Mesenchymal stem cell (in vitro differentiated cells and primary cell): ENCODE results near the gene RNGTT.
A peak's percentile ranks its signal among the peaks of the same experiment; 100 is the strongest.

Experiments
- DNase-seq: peaks from one replicate; pipeline ENCODE4 v3.0.0-alpha.2; 2013
- H2AFZ ChIP-seq: one replicate; pipeline ENCODE4 v1.6.1; 2013; ENCODE audit warnings: low read depth, mild to moderate bottlenecking, control low read depth, inconsistent platforms, low read length, moderate library complexity
- H2AK5ac ChIP-seq: 2 replicates; pipeline ENCODE4 v1.6.1; 2013; ENCODE audit warnings: low read length, moderate library complexity, mild to moderate bottlenecking, inconsistent platforms; ENCODE audit not compliant: severe bottlenecking
- H2BK120ac ChIP-seq: one replicate; pipeline ENCODE4 v1.6.1; 2013; ENCODE audit warnings: low read depth, mild to moderate bottlenecking, inconsistent platforms, low read length, moderate library complexity
- H2BK12ac ChIP-seq, 2 experiments: one replicate each; pipeline ENCODE4 v1.6.1; 2013; ENCODE audit warnings: inconsistent platforms in 2 of 2, low read length in 2 of 2, mild to moderate bottlenecking in 2 of 2, moderate library complexity in 2 of 2, control low read depth in 1 of 2
- H2BK15ac ChIP-seq: one replicate; pipeline ENCODE4 v1.6.1; 2013; ENCODE audit warnings: mild to moderate bottlenecking, low read depth, inconsistent platforms; ENCODE audit not compliant: poor library complexity, severe bottlenecking
- H2BK5ac ChIP-seq: 2 replicates; pipeline ENCODE4 v1.6.1; 2013; ENCODE audit warnings: low read depth, mild to moderate bottlenecking, low read length, control low read depth, inconsistent platforms; ENCODE audit not compliant: poor library complexity, severe bottlenecking
- H3K14ac ChIP-seq, 2 experiments: one replicate each; pipeline ENCODE4 v1.6.1; 2013; ENCODE audit warnings: inconsistent platforms in 2 of 2, low read length in 2 of 2, control low read depth in 1 of 2, mild to moderate bottlenecking in 1 of 2, moderate library complexity in 1 of 2
- H3K18ac ChIP-seq, 2 experiments: one replicate each; pipeline ENCODE4 v1.6.1; 2013; ENCODE audit warnings: inconsistent platforms in 2 of 2, low read length in 2 of 2, control low read depth in 1 of 2, low read depth in 1 of 2, mild to moderate bottlenecking in 1 of 2
- H3K23ac ChIP-seq, 2 experiments: one replicate each; pipeline ENCODE4 v1.6.1; 2013; ENCODE audit warnings: inconsistent platforms in 2 of 2, low read length in 2 of 2, mild to moderate bottlenecking in 2 of 2, moderate library complexity in 2 of 2, control low read depth in 1 of 2
- H3K27ac ChIP-seq: 2 replicates; pipeline ENCODE4 v1.5.1; 2013; ENCODE audit warnings: mild to moderate bottlenecking, moderate library complexity, low read length, control low read depth, inconsistent platforms; ENCODE audit not compliant: poor library complexity, severe bottlenecking
- H3K27me3 ChIP-seq, 2 experiments: 2 replicates each; pipeline versions ENCODE4 v1.6.1 to v1.7.0; 2013; ENCODE audit warnings: low read length in 2 of 2, mild to moderate bottlenecking in 2 of 2, moderate library complexity in 2 of 2, control low read depth in 1 of 2, inconsistent platforms in 1 of 2; ENCODE audit not compliant: control insufficient read depth in 1 of 2, insufficient read depth in 1 of 2
- H3K36me3 ChIP-seq, 2 experiments: 2 replicates each; pipeline versions ENCODE4 v1.6.1 to v1.7.0; 2013; ENCODE audit warnings: low read length in 2 of 2, control low read depth in 1 of 2, inconsistent platforms in 1 of 2, low read depth in 1 of 2, mild to moderate bottlenecking in 1 of 2; ENCODE audit not compliant: insufficient read depth in 2 of 2, control insufficient read depth in 1 of 2
- H3K4ac ChIP-seq, 2 experiments: one replicate each; pipeline ENCODE4 v1.6.1; 2013; ENCODE audit warnings: inconsistent platforms in 2 of 2, low read length in 2 of 2, mild to moderate bottlenecking in 2 of 2, moderate library complexity in 2 of 2, control low read depth in 1 of 2, low read depth in 1 of 2
- H3K4me1 ChIP-seq: 2 replicates; pipeline ENCODE4 v1.6.1; 2013; ENCODE audit warnings: low read depth, low read length, control low read depth; ENCODE audit not compliant: control insufficient read depth, insufficient read depth
- H3K4me2 ChIP-seq: 2 replicates; pipeline ENCODE4 v1.6.1; 2013; ENCODE audit warnings: low read length, mild to moderate bottlenecking, inconsistent platforms; ENCODE audit not compliant: poor library complexity, severe bottlenecking
- H3K4me3 ChIP-seq, 2 experiments: 2 replicates each; pipeline versions ENCODE4 v1.5.1 to v1.7.0; 2013; ENCODE audit warnings: low read length in 2 of 2, mild to moderate bottlenecking in 2 of 2, control low read depth in 1 of 2, low read depth in 1 of 2; ENCODE audit not compliant: insufficient read depth in 1 of 2
- H3K79me1 ChIP-seq: replicated peaks from 2 replicates; pipeline ENCODE4 v1.6.1; 2013; ENCODE audit warnings: mild to moderate bottlenecking, control low read depth, low read length, inconsistent platforms; ENCODE audit not compliant: poor library complexity, severe bottlenecking
- H3K9ac ChIP-seq: 2 replicates; pipeline ENCODE4 v1.7.0; 2013; ENCODE audit warnings: mild to moderate bottlenecking, low read length, moderate library complexity
- H3K9me3 ChIP-seq: 2 replicates; pipeline ENCODE4 v1.7.0; 2013; ENCODE audit warnings: mild to moderate bottlenecking, low read length; ENCODE audit not compliant: control insufficient read depth
- H4K8ac ChIP-seq: one replicate; pipeline ENCODE4 v1.6.1; 2013; ENCODE audit warnings: inconsistent platforms, mild to moderate bottlenecking, low read length, moderate library complexity
- H4K91ac ChIP-seq: one replicate; pipeline ENCODE4 v1.6.1; 2013; ENCODE audit warnings: mild to moderate bottlenecking, low read length, inconsistent platforms
- WGBS: methylation state at CpG from one replicate; pipeline ENCODE4 v1.1.7; 2013; ENCODE audit warnings: mixed read lengths; 5-methylcytosine and 5-hydroxymethylcytosine counted together

Gene RNGTT

DNA sequence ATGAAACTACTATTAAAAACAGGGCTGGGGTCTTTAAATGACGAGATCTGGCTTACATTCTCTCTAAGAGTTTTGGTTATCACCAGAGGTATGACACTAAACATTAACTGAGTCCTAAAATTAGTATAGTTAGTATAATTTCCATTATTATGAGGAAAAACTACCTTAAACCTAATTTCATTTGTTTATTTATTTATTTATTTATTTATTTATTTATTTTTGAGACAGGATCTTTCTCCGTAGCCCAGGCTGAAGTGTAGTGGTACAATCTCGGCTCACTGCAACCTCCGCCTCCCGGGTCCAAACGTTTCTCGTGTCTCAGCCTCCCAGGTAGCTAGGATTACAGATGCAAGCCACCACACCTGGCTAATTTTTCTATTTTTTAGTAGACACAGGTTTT is 85.5 kb downstream of the RNGTT start:
- Histone ChIP-seq H3K27ac (no peak overlapping the region), H3K36me3 (no peaks in the 10 kb centered on the region), H3K9me3 (no peaks in the 10 kb centered on the region), H2AFZ (no peak overlapping the region), H3K27me3 (no peaks in the 10 kb centered on the region), H2AK5ac (no peak overlapping the region), H4K91ac (no peak overlapping the region), H2BK5ac (no peak overlapping the region), H2BK120ac (no peak overlapping the region), H4K8ac (no peak overlapping the region), H2BK15ac (no peak overlapping the region), H3K79me1 (peaks cover 10% of the 10 kb centered on the region), H3K4me2 (no peak overlapping the region), H2BK12ac (no peak overlapping the region), H3K4me3 (no peak overlapping the region), H3K4ac (no peak overlapping the region), H3K9ac (no peak overlapping the region), H3K18ac (no peak overlapping the region), H3K14ac (no peak overlapping the region), H3K4me1 (peaks cover 2% of the 10 kb centered on the region), H3K23ac (no peak overlapping the region)
- no peak for DNase-seq
- 100% methylated on average over 6 of the region's 7 CpGs for WGBS

DNA sequence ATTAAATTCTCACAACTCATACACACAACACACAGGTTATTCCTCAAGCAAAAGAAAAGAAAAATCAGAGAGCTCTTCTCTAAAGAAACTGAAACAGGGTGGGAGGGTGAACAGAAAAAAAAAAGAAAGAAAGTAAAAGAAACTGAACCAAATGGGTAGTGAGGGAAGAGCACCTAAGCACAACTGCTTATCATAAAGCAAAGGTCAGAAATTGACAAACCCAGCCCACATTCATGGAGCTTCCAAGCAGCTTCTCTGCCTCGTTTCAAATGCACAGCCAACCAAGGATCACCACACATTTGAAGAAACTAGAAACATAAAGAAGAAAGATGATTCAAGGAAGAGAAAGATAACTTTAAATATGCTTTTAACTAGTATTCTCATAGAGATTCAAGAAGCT is 90.5 kb downstream of the RNGTT start:
- no peaks in the 10 kb centered on the region for H3K36me3 ChIP-seq
- no peak overlapping the region for H2AFZ ChIP-seq
- H2BK15ac ChIP-seq = no peak overlapping the region
- no peaks in the 10 kb centered on the region for H3K9me3 ChIP-seq
- H4K8ac ChIP-seq = no peak overlapping the region
- H3K4me1 ChIP-seq = no peaks in the 10 kb centered on the region
- no peak overlapping the region for H3K18ac ChIP-seq
- WGBS = no CpG with 5 or more reads among the region's 1 CpG
- no peak overlapping the region for H2BK120ac ChIP-seq
- DNase-seq = no peak
- H3K79me1 ChIP-seq = peaks cover 2% of the 10 kb centered on the region
- H3K4ac ChIP-seq = no peak overlapping the region
- H3K4me3 ChIP-seq = no peak overlapping the region
- no peak overlapping the region for H3K14ac ChIP-seq
- H4K91ac ChIP-seq = no peak overlapping the region
- H2AK5ac ChIP-seq = no peak overlapping the region
- no peak overlapping the region for H3K4me2 ChIP-seq
- H2BK12ac ChIP-seq = no peak overlapping the region
- H3K27ac ChIP-seq = no peak overlapping the region
- no peak overlapping the region for H3K9ac ChIP-seq
- no peaks in the 10 kb centered on the region for H3K27me3 ChIP-seq
- no peak overlapping the region for H2BK5ac ChIP-seq
- no peak overlapping the region for H3K23ac ChIP-seq

DNA sequence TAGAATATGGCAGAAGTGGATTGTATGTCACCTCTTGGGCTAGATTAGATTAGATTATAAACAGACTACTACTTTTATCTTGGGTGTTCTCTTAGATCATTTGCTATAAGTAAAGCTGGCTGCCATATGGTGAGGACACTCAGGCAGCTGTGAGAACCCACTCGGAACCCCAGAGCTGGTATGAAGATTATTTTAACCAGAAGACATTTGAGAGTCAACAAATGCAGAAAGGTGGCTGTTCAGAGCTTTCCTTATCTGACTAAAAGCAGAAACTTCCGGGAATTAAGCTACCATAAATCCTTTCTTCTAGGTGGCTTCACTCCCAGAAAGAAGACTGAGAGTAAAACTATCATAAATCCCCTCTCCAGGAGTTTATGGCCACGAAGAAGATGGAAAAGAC is 91.9 kb downstream of the RNGTT start:
- Histone ChIP-seq H4K91ac (no peak overlapping the region), H4K8ac (no peak overlapping the region), H3K14ac (no peak overlapping the region), H3K4me2 (no peak overlapping the region), H2BK120ac (no peak overlapping the region), H3K27me3 (no peaks in the 10 kb centered on the region), H2AK5ac (no peak overlapping the region), H3K9ac (no peak overlapping the region), H3K18ac (no peak overlapping the region), H3K23ac (no peak overlapping the region), H3K9me3 (no peaks in the 10 kb centered on the region), H2BK5ac (no peak overlapping the region), H3K4me1 (peaks cover 3% of the 10 kb centered on the region), H3K27ac (no peak overlapping the region), H3K79me1 (peaks cover 3% of the 10 kb centered on the region), H3K4ac (no peak overlapping the region), H2BK12ac (no peak overlapping the region), H3K36me3 (no peaks in the 10 kb centered on the region), H2BK15ac (no peak overlapping the region), H2AFZ (no peak overlapping the region), H3K4me3 (no peak overlapping the region)
- no peak for DNase-seq
- 12% methylated on average over 3 of the region's 3 CpGs for WGBS

DNA sequence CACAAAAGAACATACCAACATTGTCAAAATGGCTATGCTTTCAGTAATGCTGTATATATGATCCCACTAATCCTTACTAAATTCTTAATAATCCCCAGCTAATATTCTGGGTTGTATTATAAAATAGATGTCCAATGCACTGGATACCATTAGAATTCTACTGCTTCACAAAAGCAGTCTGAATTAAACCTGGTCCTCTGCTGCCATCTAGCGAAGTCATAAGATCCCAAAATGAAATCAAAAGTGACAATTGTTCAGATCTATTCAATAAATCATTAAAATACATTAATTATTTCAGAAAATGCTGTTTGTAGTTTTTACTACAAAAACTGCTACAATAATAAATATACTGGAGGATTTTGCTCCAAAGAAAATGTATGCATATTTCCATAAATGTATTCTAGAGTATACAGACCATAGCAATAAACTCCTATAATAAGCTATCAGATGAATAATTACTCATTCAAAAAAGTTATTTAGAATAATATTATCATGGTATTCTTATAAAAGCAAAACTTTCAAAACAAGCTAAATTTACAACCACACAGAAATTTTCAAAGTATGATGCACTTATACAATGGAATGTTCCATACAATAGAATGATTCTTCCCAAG is 92.6 kb downstream of the RNGTT start:
- Histone ChIP-seq H3K14ac (no peak overlapping the region), H3K36me3 (no peaks in the 10 kb centered on the region), H2BK5ac (no peak overlapping the region), H3K4me3 (no peak overlapping the region), H3K79me1 (peaks cover 5% of the 10 kb centered on the region), H3K4me2 (no peak overlapping the region), H3K4me1 (peaks cover 3% of the 10 kb centered on the region), H2AK5ac (no peak overlapping the region), H3K4ac (no peak overlapping the region), H2BK15ac (no peak overlapping the region), H2BK120ac (no peak overlapping the region), H3K18ac (no peak overlapping the region), H3K23ac (no peak overlapping the region), H4K91ac (no peak overlapping the region), H3K9me3 (no peaks in the 10 kb centered on the region), H4K8ac (no peak overlapping the region), H3K27me3 (no peaks in the 10 kb centered on the region), H2AFZ (no peak overlapping the region), H3K9ac (no peak overlapping the region), H3K27ac (no peak overlapping the region), H2BK12ac (no peak overlapping the region)
- DNase-seq = peak; percentile 72
- WGBS = no CpG with 5 or more reads among the region's 1 CpG
